Measurements from ENCODE around the gene EPHB2. TPM values are rescaled to one million over a fixed set of nuclear protein-coding genes. Genes with fewer than 3 reads are reported as not detected.

The EPHB2 gene
- total RNA-seq, 1 donor from 2014 or later = 5.0 TPM

- no peaks in the 10 kb centered on the region for H3K36me3 ChIP-seq
- H3K9me3 ChIP-seq = no peaks in the 10 kb centered on the region
- ATAC-seq = no peak
- DNase-seq = no peak
- H3K27me3 ChIP-seq (ENCODE audit: low read depth) = peaks cover 28% of the 10 kb centered on the region
- H3K4me1 ChIP-seq = peaks cover 18% of the 10 kb centered on the region
- H3K4me3 ChIP-seq = no peak overlapping the region
- intact Hi-C loops (cut with DNase I) = no loop called here
- TF ChIP-seq, protein P1, sequence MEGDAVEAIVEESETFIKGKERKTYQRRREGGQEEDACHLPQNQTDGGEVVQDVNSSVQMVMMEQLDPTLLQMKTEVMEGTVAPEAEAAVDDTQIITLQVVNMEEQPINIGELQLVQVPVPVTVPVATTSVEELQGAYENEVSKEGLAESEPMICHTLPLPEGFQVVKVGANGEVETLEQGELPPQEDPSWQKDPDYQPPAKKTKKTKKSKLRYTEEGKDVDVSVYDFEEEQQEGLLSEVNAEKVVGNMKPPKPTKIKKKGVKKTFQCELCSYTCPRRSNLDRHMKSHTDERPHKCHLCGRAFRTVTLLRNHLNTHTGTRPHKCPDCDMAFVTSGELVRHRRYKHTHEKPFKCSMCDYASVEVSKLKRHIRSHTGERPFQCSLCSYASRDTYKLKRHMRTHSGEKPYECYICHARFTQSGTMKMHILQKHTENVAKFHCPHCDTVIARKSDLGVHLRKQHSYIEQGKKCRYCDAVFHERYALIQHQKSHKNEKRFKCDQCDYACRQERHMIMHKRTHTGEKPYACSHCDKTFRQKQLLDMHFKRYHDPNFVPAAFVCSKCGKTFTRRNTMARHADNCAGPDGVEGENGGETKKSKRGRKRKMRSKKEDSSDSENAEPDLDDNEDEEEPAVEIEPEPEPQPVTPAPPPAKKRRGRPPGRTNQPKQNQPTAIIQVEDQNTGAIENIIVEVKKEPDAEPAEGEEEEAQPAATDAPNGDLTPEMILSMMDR (IDR thresholded peaks at IDR 0.05) = no peak
- no peak overlapping the region for H3K27ac ChIP-seq
Measured at GRCh38 chr1:22714455-22714854, 3.8 kb downstream of the EPHB2 start.

DNA sequence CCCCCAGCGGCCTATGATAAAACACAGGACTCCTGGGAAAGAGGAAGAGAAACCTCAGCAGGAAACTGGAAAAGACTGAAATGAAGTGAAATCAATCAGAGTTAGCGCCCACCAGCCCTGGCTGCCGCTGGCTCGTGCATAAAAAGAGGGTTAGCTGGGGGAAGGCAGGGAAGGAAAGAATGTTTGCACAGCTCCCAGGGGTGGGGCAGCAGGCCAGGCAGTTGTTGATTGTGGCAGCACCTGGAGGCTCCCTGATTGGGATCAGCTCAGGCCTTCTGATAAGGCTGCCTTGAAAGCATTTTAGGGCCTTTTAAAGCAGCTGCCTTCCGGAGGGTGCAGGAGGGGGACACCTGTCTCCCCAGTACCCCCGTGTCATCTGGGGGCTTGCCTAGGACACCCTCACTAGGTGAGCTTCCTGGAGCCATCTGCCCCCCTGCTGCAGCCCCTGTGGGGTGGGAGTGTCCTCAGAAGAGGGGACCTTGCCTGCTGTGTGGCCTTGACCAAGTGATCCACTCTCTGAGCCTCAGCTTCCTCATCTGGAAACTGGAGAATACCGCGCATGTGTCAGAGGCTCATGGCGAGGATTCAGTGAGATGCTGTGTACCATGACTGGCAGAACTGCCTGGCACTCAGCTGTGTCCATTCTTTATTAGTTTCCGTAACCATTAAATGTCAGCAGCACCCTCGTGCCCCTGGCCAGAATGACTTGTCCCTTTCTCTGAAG, 6.6 kb downstream of the EPHB2 start:
- H3K27ac ChIP-seq = no peak overlapping the region
- peak; percentile 49 to 65 for ATAC-seq
- no peaks in the 10 kb centered on the region for H3K36me3 ChIP-seq
- no peak overlapping the region for H3K4me3 ChIP-seq
- intact Hi-C loops (cut with DNase I) = no loop called here
- TF ChIP-seq, protein P1 (IDR thresholded peaks at IDR 0.05) = no peak
- peaks cover under 1% of the 10 kb centered on the region for H3K4me1 ChIP-seq
- peaks cover 11% of the 10 kb centered on the region for H3K27me3 ChIP-seq (ENCODE audit: low read depth)
- no peak for DNase-seq
- no peaks in the 10 kb centered on the region for H3K9me3 ChIP-seq

- H3K4me1 ChIP-seq = no peaks in the 10 kb centered on the region
- H3K27ac ChIP-seq = no peak overlapping the region
- TF ChIP-seq, protein P1 (IDR thresholded peaks at IDR 0.05) = no peak
- no peaks in the 10 kb centered on the region for H3K36me3 ChIP-seq
- DNase-seq (no peak), ATAC-seq (no peak)
- H3K27me3 ChIP-seq (ENCODE audit: low read depth) = no peaks in the 10 kb centered on the region
- no peak overlapping the region for H3K4me3 ChIP-seq
- intact Hi-C loops (cut with DNase I) = no loop called here
- no peaks in the 10 kb centered on the region for H3K9me3 ChIP-seq
Measured at GRCh38 chr1:22721122-22721873, 10.7 kb downstream of the EPHB2 start.

DNA sequence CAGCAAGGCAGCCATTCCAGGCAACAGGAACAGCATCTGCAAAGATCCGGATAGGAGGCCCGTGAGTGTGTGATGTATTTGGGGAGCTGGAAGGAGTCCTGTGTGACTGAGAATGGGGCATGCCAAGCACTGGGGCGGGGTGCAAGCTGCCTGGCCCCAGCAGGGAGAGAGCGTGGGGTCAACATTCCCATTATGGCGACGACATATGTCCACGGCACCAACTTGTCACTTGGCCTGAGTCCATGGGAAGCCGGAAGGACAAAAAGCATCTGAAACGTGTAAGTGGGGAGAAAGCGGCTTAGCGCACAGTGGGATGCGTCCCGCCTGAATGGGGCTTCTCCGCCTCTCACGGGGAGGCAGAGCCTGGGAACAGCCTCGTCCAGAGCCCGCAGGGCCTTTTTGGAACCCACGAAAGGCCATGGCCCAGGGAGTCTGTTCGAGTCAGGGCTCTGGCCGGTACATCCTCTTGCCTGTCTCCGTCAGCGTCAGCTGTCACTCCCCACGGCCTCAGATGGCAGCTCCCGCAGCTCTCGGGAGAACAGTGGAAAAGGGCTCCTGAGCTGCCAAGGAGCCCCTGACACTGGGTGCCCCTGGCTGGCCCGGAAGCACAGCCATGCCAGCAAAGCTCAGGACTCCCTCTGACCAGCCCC, 12.4 kb downstream of the EPHB2 start:
- Histone ChIP-seq H3K27ac (no peak overlapping the region), H3K9me3 (no peaks in the 10 kb centered on the region), H3K4me3 (no peak overlapping the region), H3K36me3 (no peaks in the 10 kb centered on the region), H3K27me3 (ENCODE audit: low read depth) (no peaks in the 10 kb centered on the region), H3K4me1 (no peaks in the 10 kb centered on the region)
- TF ChIP-seq, protein P1 (IDR thresholded peaks at IDR 0.05) = no peak
- intact Hi-C loops (cut with DNase I) = no loop called here
- ATAC-seq (no peak), DNase-seq (no peak)

DNA sequence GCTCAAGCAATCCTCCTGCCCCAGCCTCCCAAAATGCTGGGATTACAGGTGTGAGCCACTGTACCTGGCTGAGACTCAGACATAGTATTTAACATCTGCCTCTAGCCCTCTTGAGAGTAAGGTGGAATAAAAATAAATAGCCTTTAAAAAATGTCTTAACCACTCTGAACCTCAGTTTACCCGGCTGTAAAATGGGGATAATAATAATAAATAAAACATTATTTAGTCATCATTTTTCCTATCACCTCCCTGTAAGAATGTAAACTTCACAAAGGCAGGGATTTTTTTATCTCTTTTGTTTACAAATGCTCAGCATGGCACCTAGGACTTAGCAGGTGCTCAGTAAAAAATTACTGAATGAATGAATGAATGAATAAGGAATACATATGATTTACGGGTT, 17.2 kb downstream of the EPHB2 start:
- Histone ChIP-seq H3K4me3 (no peak overlapping the region), H3K27me3 (ENCODE audit: low read depth) (no peaks in the 10 kb centered on the region), H3K27ac (no peak overlapping the region), H3K36me3 (no peaks in the 10 kb centered on the region), H3K9me3 (no peaks in the 10 kb centered on the region), H3K4me1 (no peaks in the 10 kb centered on the region)
- DNase-seq = no peak
- TF ChIP-seq, protein P1 (IDR thresholded peaks at IDR 0.05) = no peak
- no peak for ATAC-seq
- intact Hi-C loops (cut with DNase I) = no loop called here
